ENCODE measurements around the gene SMARCD1.

The SMARCD1 gene

DNA sequence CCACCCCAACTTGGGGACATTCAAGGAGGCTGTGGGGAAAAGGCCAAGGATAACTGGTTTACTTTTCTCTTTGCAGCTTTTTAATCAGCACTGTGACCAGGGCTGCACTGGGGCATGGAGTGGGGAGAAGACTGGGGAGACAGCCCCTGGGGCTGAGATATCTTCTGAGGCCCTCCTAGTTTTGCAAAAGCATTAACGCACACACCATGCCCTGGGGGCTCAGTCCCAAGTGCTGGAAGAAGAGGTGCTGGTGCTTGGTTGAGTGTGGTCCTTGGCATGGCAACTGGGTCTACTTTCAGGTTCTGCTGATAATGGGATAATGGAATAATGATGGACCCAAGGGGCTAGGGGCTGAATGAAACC is 9.4 kb upstream of the SMARCD1 start:
- Histone ChIP-seq H3K4me1 (ENCODE audit: low read length) (no peaks in the 10 kb centered on the region), H3K9ac (ENCODE audit: low read length) (no peak overlapping the region), H3K9me2 (replicated peaks; ENCODE audit: insufficient read depth, low read length) (no peaks in the 10 kb centered on the region), H3K27ac (ENCODE audit: low read length) (no peak overlapping the region), H3K79me2 (ENCODE audit: low read length) (no peaks in the 10 kb centered on the region), H3K27me3 (replicated peaks; ENCODE audit: insufficient read depth, low read length) (no peaks in the 10 kb centered on the region), H2AFZ (ENCODE audit: low read length) (no peak overlapping the region), H3F3A (ENCODE audit: insufficient read depth, low read length) (no peaks in the 10 kb centered on the region), H4K20me1 (ENCODE audit: insufficient read depth, low read length) (no peaks in the 10 kb centered on the region), H3K4me2 (ENCODE audit: low read depth, low read length) (no peak overlapping the region), H3K9me3 (replicated peaks; ENCODE audit: insufficient read depth, low read length) (no peaks in the 10 kb centered on the region), H3K4me3 (ENCODE audit: low read length) (no peak overlapping the region), H3K36me3 (replicated peaks; ENCODE audit: insufficient read depth, low read length) (no peaks in the 10 kb centered on the region)
- TF ChIP-seq EZH2phosphoT487 (IDR thresholded peaks at IDR 0.05; ENCODE audit: low read length) (no peak), EZH2 (optimal IDR thresholded peaks at IDR 0.05; ENCODE audit: low read depth, low read length) (no peak)
- TF ChIP-seq, protein P1, sequence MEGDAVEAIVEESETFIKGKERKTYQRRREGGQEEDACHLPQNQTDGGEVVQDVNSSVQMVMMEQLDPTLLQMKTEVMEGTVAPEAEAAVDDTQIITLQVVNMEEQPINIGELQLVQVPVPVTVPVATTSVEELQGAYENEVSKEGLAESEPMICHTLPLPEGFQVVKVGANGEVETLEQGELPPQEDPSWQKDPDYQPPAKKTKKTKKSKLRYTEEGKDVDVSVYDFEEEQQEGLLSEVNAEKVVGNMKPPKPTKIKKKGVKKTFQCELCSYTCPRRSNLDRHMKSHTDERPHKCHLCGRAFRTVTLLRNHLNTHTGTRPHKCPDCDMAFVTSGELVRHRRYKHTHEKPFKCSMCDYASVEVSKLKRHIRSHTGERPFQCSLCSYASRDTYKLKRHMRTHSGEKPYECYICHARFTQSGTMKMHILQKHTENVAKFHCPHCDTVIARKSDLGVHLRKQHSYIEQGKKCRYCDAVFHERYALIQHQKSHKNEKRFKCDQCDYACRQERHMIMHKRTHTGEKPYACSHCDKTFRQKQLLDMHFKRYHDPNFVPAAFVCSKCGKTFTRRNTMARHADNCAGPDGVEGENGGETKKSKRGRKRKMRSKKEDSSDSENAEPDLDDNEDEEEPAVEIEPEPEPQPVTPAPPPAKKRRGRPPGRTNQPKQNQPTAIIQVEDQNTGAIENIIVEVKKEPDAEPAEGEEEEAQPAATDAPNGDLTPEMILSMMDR (IDR thresholded peaks at IDR 0.05; ENCODE audit: low read length): no peak
- no peak for DNase-seq

GRCh38 chr12:50077099-50077498 is 8.0 kb upstream of the SMARCD1 start:
- Histone ChIP-seq H2AFZ (ENCODE audit: low read length) (no peak overlapping the region), H3K36me3 (replicated peaks; ENCODE audit: insufficient read depth, low read length) (no peaks in the 10 kb centered on the region), H3K4me1 (ENCODE audit: low read length) (no peaks in the 10 kb centered on the region), H4K20me1 (ENCODE audit: insufficient read depth, low read length) (no peaks in the 10 kb centered on the region), H3F3A (ENCODE audit: insufficient read depth, low read length) (no peaks in the 10 kb centered on the region), H3K4me2 (ENCODE audit: low read depth, low read length) (no peak overlapping the region), H3K9me2 (replicated peaks; ENCODE audit: insufficient read depth, low read length) (no peaks in the 10 kb centered on the region), H3K27ac (ENCODE audit: low read length) (no peak overlapping the region), H3K4me3 (ENCODE audit: low read length) (no peak overlapping the region), H3K27me3 (replicated peaks; ENCODE audit: insufficient read depth, low read length) (no peaks in the 10 kb centered on the region), H3K9me3 (replicated peaks; ENCODE audit: insufficient read depth, low read length) (no peaks in the 10 kb centered on the region), H3K79me2 (ENCODE audit: low read length) (no peaks in the 10 kb centered on the region), H3K9ac (ENCODE audit: low read length) (no peak overlapping the region)
- TF ChIP-seq, protein P1 (IDR thresholded peaks at IDR 0.05; ENCODE audit: low read length): no peak
- TF ChIP-seq EZH2phosphoT487 (IDR thresholded peaks at IDR 0.05; ENCODE audit: low read length) (no peak), EZH2 (optimal IDR thresholded peaks at IDR 0.05; ENCODE audit: low read depth, low read length) (no peak)
- no peak for DNase-seq

DNA sequence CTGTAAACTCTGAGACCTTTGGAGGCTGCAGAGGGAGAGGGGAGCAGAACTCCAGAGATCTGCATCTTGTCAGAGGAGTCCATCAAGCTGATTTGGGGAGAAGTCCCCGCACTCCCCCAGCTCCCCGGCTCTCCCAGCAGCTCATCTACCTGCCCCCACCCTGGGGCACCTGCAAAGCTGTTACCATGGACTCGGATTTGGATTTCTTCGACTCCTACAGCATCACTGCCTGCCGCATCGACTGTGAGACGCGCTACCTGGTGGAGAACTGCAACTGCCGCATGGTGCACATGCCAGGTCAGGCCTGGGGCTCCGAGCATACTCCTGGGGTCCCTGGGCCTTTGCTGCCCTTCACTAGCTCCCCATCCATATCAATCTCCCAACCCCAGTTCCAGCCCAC is 6.9 kb upstream of the SMARCD1 start:
- Histone ChIP-seq H3K4me3 (ENCODE audit: low read length) (no peak overlapping the region), H3K9ac (ENCODE audit: low read length) (no peak overlapping the region), H3K27ac (ENCODE audit: low read length) (no peak overlapping the region), H3K79me2 (ENCODE audit: low read length) (no peaks in the 10 kb centered on the region), H3K9me3 (replicated peaks; ENCODE audit: insufficient read depth, low read length) (no peaks in the 10 kb centered on the region), H3K9me2 (replicated peaks; ENCODE audit: insufficient read depth, low read length) (no peaks in the 10 kb centered on the region), H4K20me1 (ENCODE audit: insufficient read depth, low read length) (no peaks in the 10 kb centered on the region), H3K27me3 (replicated peaks; ENCODE audit: insufficient read depth, low read length) (no peaks in the 10 kb centered on the region), H3F3A (ENCODE audit: insufficient read depth, low read length) (no peaks in the 10 kb centered on the region), H3K4me1 (ENCODE audit: low read length) (no peaks in the 10 kb centered on the region), H2AFZ (ENCODE audit: low read length) (no peak overlapping the region), H3K4me2 (ENCODE audit: low read depth, low read length) (no peak overlapping the region), H3K36me3 (replicated peaks; ENCODE audit: insufficient read depth, low read length) (no peaks in the 10 kb centered on the region)
- TF ChIP-seq EZH2 (optimal IDR thresholded peaks at IDR 0.05; ENCODE audit: low read depth, low read length) (no peak), EZH2phosphoT487 (IDR thresholded peaks at IDR 0.05; ENCODE audit: low read length) (no peak)
- TF ChIP-seq, protein P1 (IDR thresholded peaks at IDR 0.05; ENCODE audit: low read length): no peak
- DNase-seq: no peak

All from MM.1S (cell line).